ENCODE results near the gene MSMO1.

Gene MSMO1

DNA sequence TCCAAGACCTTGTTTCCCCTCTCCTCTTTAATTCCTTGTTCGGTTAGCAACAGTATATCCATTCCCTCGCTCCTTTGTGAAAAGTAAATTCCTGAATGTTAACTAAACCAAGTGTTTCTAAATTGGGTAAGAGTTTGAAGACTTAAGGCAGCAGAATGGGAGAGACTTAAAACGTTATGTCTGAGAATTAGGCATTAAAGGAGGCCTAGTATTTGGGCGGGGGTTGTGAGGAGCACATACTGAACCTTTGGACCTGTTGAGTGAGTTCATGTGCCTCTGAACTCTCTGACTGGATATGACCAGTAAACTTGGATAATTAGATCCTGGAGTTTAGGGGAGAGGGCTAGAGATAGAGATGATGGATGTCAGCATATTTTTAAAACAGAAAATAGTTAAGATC is 1.2 kb downstream of the MSMO1 start:
- no peak for DNase-seq (ENCODE audit: extremely low spot score)
- POLR2A ChIA-PET: no interaction called here
- TF ChIP-seq, protein P1, sequence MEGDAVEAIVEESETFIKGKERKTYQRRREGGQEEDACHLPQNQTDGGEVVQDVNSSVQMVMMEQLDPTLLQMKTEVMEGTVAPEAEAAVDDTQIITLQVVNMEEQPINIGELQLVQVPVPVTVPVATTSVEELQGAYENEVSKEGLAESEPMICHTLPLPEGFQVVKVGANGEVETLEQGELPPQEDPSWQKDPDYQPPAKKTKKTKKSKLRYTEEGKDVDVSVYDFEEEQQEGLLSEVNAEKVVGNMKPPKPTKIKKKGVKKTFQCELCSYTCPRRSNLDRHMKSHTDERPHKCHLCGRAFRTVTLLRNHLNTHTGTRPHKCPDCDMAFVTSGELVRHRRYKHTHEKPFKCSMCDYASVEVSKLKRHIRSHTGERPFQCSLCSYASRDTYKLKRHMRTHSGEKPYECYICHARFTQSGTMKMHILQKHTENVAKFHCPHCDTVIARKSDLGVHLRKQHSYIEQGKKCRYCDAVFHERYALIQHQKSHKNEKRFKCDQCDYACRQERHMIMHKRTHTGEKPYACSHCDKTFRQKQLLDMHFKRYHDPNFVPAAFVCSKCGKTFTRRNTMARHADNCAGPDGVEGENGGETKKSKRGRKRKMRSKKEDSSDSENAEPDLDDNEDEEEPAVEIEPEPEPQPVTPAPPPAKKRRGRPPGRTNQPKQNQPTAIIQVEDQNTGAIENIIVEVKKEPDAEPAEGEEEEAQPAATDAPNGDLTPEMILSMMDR (IDR thresholded peaks at IDR 0.05; ENCODE audit: control extremely low read depth, extremely low read depth, low read depth, missing control alignments): no peak
- CTCF ChIA-PET: interaction anchor here (1.6 to 2.4 kb wide), 2 partner anchors 18 to 197 kb away, joined by 3 to 7 read pairs; no protein-coding TSS in a partner anchor

DNA sequence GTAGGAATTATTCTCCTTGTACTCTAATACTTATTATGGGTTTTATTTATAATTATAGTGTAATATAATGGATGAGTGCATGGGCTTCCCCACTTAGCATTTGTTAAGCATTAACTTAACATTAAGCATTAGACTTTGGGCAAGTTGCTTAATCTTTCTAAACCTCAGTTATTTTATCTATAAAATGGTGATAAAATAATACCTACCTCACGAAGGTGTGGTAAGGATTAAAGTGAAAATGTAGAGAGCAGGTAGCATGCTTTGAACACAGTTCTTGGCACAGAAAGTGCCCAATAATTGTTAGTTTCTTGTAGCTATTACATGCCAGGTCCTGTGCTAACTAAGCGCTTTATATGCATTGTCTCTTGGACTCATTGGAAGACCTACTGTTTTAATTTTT is 2.6 kb downstream of the MSMO1 start:
- ChIA-PET CTCF (interaction anchor here (2.4 kb wide), 1 partner anchor 199 kb away, joined by 7 read pairs; no protein-coding TSS in a partner anchor), POLR2A (no interaction called here)
- DNase-seq (ENCODE audit: extremely low spot score): no peak
- TF ChIP-seq, protein P1 (IDR thresholded peaks at IDR 0.05; ENCODE audit: control extremely low read depth, extremely low read depth, low read depth, missing control alignments): no peak

DNA sequence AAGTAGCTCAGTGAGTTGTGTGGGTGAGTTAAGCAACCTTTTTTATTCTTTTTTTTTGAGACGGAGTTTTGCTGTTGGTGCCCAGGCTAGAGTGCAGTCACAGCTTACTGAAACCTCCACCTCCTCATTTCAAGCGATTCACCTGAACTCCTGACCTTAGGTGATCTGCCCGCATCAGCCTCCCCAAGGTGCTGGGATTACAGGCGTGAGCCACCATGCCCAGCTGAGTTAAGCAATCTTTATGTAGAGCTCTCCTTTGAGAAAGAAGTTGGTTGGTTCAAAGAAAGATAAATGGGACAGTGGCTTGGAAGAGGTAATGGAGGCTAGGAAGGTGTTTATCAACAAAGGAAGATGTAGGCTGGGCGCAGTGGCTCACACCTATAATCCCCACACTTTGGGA is 3.2 kb downstream of the MSMO1 start:
- TF ChIP-seq, protein P1 (IDR thresholded peaks at IDR 0.05; ENCODE audit: control extremely low read depth, extremely low read depth, low read depth, missing control alignments): no peak
- POLR2A ChIA-PET: no interaction called here
- no peak for DNase-seq (ENCODE audit: extremely low spot score)
- CTCF ChIA-PET: interaction anchor here (2.4 kb wide), 1 partner anchor 199 kb away, joined by 7 read pairs; no protein-coding TSS in a partner anchor

DNA sequence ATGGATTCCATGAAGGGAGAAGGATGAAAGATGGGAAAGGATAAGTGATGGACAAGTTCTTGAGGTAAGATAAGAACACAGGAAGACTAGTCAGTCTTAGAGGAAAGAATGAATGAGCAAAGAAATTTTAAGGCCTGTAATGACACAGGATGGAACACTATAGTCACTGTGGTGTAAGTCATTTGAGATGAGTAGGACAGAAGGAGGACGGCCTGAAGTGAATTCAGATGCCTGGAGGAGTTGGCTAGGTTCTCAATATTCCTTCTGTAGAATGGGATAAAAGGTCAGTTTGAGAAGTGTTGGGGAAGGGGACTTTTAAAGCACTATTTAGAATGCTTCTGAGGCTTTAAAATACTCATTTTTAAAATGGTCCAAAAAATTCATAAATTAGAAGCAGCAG is 3.9 kb downstream of the MSMO1 start:
- DNase-seq (ENCODE audit: extremely low spot score): no peak
- ChIA-PET CTCF (interaction anchor here (2.4 kb wide), 1 partner anchor 200 kb away, joined by 7 read pairs; no protein-coding TSS in a partner anchor), POLR2A (no interaction called here)
- TF ChIP-seq, protein P1 (IDR thresholded peaks at IDR 0.05; ENCODE audit: control extremely low read depth, extremely low read depth, low read depth, missing control alignments): no peak

DNA sequence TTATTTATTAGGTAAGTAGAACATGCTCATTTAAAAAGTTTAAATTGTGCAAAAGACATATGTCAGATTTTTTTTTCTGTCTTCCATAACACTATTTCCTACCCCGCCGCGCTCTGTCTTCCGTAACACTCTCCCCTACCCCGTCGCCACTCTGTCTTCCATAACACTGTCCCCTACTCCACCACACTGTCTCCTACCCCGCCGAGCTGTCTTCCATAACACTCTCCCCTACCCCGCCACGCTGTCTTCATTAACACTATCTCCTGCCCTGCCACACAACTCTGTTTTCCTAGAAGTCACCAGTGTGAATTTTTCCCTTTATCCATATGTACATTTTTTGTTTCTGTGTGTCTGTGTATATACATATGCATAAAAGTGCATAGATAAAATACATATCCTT is 4.4 kb downstream of the MSMO1 start:
- no peak for DNase-seq (ENCODE audit: extremely low spot score)
- POLR2A ChIA-PET: no interaction called here
- CTCF ChIA-PET: interaction anchor here (0.6 kb wide), 1 partner anchor 201 kb away, joined by 3 read pairs; no protein-coding TSS in a partner anchor
- TF ChIP-seq, protein P1 (IDR thresholded peaks at IDR 0.05; ENCODE audit: control extremely low read depth, extremely low read depth, low read depth, missing control alignments): no peak

DNA sequence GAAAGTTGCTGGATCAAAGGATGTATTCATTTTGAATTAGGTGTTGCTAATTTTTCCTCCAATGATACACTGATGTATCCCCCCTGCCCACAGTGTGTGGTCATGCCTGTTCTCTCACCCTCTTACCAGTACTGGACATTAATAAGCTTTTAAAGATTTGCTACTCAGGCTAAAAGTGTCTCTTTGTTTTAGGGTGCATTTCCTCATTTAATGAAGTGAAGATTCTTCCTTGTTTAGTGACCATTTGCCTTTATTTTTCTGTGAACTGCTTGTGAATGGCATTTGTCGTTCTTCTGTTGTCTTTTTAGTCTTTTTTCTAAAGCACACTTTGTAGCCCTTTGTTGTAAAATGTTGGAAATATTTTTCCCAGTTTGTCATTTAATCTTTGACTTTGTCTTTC is 5.0 kb downstream of the MSMO1 start:
- ChIA-PET CTCF (interaction anchor here (0.6 to 2.7 kb wide), 3 partner anchors 201 to 219 kb away, joined by 3 to 9 read pairs (median 6); partner anchors contain the start of gene TMEM192), POLR2A (no interaction called here)
- no peak for DNase-seq (ENCODE audit: extremely low spot score)
- TF ChIP-seq, protein P1 (IDR thresholded peaks at IDR 0.05; ENCODE audit: control extremely low read depth, extremely low read depth, low read depth, missing control alignments): no peak

Data from GM10248 (cell line).